ENCODE data around the gene CENPK. TPM values are rescaled to one million over a fixed set of nuclear protein-coding genes. Genes with fewer than 3 reads are reported as not detected.

CENPK gene
- polyA plus RNA-seq, 1 of the 3 experiments (the other 2 are of a cell fraction): 5.4 TPM

DNA sequence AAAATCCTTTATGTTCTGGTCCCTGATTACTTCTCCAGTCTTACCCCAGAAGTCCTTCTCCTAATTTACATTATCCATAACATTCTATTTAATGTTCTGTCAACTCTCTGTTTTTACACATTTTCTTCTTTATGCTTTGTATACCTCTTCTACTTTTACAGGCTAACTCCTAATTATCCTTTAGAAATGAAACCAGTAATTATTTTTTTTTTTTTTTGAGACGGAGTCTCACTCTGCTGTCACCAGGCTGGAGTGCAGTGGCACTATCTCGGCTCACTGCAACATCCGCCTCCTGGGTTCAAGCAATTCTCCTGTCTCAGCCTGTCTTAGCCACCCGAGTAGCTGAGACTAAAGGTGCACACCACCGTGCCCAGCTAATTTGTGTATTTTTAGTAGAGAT lies 9.0 kb downstream of the CENPK start (continued):
- TF ChIP-seq, protein P1, sequence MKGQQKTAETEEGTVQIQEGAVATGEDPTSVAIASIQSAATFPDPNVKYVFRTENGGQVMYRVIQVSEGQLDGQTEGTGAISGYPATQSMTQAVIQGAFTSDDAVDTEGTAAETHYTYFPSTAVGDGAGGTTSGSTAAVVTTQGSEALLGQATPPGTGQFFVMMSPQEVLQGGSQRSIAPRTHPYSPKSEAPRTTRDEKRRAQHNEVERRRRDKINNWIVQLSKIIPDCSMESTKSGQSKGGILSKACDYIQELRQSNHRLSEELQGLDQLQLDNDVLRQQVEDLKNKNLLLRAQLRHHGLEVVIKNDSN (IDR thresholded peaks at IDR 0.05; ENCODE audit: borderline replicate concordance, low read depth): no peak
- no peak for TF ChIP-seq TEAD4 (IDR thresholded peaks at IDR 0.05; ENCODE audit: borderline replicate concordance, insufficient read depth)
- TF ChIP-seq RXRA (IDR thresholded peaks at IDR 0.05; ENCODE audit: borderline replicate concordance, low read depth): no peak
- no peak for TF ChIP-seq EP300 (IDR thresholded peaks at IDR 0.05; ENCODE audit: borderline replicate concordance in 1 of 2, low read depth in 1 of 2, low read length in 1 of 2)

DNA sequence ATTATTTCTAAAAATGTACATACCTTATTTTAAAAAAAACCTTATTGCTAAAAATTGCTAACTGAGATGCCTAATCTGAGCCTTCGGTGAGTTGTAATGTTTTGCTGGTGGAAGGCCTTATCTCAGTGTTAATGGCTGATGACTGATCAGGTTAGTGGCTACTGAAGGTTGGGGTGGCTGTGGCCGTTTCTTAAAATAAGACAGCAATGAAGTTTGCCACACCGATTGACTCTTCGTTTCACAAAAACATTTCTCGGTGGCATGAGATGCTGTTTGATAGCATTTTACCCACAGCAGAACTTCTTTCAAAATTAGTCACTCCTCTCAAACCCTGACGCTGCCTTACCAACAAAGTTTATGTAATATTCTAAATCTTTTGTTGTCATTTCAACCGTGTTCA lies 14.7 kb downstream of the CENPK start:
- CTCF ChIA-PET: no interaction called here
- TF ChIP-seq, protein P2, sequence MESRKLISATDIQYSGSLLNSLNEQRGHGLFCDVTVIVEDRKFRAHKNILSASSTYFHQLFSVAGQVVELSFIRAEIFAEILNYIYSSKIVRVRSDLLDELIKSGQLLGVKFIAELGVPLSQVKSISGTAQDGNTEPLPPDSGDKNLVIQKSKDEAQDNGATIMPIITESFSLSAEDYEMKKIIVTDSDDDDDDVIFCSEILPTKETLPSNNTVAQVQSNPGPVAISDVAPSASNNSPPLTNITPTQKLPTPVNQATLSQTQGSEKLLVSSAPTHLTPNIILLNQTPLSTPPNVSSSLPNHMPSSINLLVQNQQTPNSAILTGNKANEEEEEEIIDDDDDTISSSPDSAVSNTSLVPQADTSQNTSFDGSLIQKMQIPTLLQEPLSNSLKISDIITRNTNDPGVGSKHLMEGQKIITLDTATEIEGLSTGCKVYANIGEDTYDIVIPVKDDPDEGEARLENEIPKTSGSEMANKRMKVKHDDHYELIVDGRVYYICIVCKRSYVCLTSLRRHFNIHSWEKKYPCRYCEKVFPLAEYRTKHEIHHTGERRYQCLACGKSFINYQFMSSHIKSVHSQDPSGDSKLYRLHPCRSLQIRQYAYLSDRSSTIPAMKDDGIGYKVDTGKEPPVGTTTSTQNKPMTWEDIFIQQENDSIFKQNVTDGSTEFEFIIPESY (IDR thresholded peaks at IDR 0.05; ENCODE audit: borderline replicate concordance, low read depth): no peak
- no peak for TF ChIP-seq MEF2A (IDR thresholded peaks at IDR 0.05; ENCODE audit: borderline replicate concordance, low read depth)
- no peak for TF ChIP-seq RAD21 (IDR thresholded peaks at IDR 0.05; ENCODE audit: low read length)
- TF ChIP-seq EP300 (IDR thresholded peaks at IDR 0.05; ENCODE audit: borderline replicate concordance in 1 of 2, low read depth in 1 of 2, low read length in 1 of 2): no peak
- TF ChIP-seq ELF1 (IDR thresholded peaks at IDR 0.05): no peak
- no peak for TF ChIP-seq TCF12 (IDR thresholded peaks at IDR 0.05)
- TF ChIP-seq, protein P3, sequence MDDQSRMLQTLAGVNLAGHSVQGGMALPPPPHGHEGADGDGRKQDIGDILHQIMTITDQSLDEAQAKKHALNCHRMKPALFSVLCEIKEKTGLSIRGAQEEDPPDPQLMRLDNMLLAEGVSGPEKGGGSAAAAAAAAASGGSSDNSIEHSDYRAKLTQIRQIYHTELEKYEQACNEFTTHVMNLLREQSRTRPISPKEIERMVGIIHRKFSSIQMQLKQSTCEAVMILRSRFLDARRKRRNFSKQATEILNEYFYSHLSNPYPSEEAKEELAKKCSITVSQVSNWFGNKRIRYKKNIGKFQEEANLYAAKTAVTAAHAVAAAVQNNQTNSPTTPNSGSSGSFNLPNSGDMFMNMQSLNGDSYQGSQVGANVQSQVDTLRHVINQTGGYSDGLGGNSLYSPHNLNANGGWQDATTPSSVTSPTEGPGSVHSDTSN (IDR thresholded peaks at IDR 0.05): no peak
- TF ChIP-seq YY1 (IDR thresholded peaks at IDR 0.05; ENCODE audit: low read depth): no peak
- TF ChIP-seq MXI1 (IDR thresholded peaks at IDR 0.05; ENCODE audit: low read depth, low read length): no peak
- TF ChIP-seq, protein P4, sequence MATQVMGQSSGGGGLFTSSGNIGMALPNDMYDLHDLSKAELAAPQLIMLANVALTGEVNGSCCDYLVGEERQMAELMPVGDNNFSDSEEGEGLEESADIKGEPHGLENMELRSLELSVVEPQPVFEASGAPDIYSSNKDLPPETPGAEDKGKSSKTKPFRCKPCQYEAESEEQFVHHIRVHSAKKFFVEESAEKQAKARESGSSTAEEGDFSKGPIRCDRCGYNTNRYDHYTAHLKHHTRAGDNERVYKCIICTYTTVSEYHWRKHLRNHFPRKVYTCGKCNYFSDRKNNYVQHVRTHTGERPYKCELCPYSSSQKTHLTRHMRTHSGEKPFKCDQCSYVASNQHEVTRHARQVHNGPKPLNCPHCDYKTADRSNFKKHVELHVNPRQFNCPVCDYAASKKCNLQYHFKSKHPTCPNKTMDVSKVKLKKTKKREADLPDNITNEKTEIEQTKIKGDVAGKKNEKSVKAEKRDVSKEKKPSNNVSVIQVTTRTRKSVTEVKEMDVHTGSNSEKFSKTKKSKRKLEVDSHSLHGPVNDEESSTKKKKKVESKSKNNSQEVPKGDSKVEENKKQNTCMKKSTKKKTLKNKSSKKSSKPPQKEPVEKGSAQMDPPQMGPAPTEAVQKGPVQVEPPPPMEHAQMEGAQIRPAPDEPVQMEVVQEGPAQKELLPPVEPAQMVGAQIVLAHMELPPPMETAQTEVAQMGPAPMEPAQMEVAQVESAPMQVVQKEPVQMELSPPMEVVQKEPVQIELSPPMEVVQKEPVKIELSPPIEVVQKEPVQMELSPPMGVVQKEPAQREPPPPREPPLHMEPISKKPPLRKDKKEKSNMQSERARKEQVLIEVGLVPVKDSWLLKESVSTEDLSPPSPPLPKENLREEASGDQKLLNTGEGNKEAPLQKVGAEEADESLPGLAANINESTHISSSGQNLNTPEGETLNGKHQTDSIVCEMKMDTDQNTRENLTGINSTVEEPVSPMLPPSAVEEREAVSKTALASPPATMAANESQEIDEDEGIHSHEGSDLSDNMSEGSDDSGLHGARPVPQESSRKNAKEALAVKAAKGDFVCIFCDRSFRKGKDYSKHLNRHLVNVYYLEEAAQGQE (IDR thresholded peaks at IDR 0.05; ENCODE audit: low read depth, low read length): no peak
- no peak for TF ChIP-seq RFX5 (IDR thresholded peaks at IDR 0.05; ENCODE audit: low read length)
- TF ChIP-seq, protein P1 (IDR thresholded peaks at IDR 0.05; ENCODE audit: borderline replicate concordance, low read depth): no peak
- TF ChIP-seq, protein P5, sequence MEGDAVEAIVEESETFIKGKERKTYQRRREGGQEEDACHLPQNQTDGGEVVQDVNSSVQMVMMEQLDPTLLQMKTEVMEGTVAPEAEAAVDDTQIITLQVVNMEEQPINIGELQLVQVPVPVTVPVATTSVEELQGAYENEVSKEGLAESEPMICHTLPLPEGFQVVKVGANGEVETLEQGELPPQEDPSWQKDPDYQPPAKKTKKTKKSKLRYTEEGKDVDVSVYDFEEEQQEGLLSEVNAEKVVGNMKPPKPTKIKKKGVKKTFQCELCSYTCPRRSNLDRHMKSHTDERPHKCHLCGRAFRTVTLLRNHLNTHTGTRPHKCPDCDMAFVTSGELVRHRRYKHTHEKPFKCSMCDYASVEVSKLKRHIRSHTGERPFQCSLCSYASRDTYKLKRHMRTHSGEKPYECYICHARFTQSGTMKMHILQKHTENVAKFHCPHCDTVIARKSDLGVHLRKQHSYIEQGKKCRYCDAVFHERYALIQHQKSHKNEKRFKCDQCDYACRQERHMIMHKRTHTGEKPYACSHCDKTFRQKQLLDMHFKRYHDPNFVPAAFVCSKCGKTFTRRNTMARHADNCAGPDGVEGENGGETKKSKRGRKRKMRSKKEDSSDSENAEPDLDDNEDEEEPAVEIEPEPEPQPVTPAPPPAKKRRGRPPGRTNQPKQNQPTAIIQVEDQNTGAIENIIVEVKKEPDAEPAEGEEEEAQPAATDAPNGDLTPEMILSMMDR (IDR thresholded peaks at IDR 0.05): no peak
- no peak for TF ChIP-seq JUND (IDR thresholded peaks at IDR 0.05)
- TF ChIP-seq SIN3A (IDR thresholded peaks at IDR 0.05; ENCODE audit: borderline replicate concordance, low read depth, low read length): no peak
- WGBS (ENCODE audit: low lambda C conversion rate): 94% methylated on average over 7 of the region's 7 CpGs

More for the DNA sequence above, 14.7 kb downstream of the CENPK start:
- Histone ChIP-seq H3K4me2 (no peak overlapping the region), H3K4me3 (ENCODE audit: low read depth in 2 of 2, low read length in 1 of 2) (no peak overlapping the region), H3F3A (replicated peaks; ENCODE audit: insufficient read depth) (no peaks in the 10 kb centered on the region), H3K9me2 (no peaks in the 10 kb centered on the region), H3K9ac (no peak overlapping the region), H3K27ac (ENCODE audit: low read depth in 2 of 2, low read length in 1 of 2) (no peak overlapping the region), H3K79me2 (ENCODE audit: insufficient read depth) (peaks cover 2% of the 10 kb centered on the region), H3K27me3 (ENCODE audit: insufficient read depth) (no peaks in the 10 kb centered on the region), H3K4me1 (ENCODE audit: control insufficient read depth in 1 of 2, insufficient read depth in 2 of 2, low read depth in 1 of 2, low read length in 1 of 2) (no peaks in the 10 kb centered on the region), H4K20me1 (ENCODE audit: insufficient read depth) (no peaks in the 10 kb centered on the region), H3K36me3 (replicated peaks in 1 of 2; ENCODE audit: control insufficient read depth in 1 of 2, insufficient read depth in 2 of 2, low read length in 1 of 2) (peaks cover 6 to 44% of the 10 kb centered on the region in 2 experiments), H3K9me3 (no peaks in the 10 kb centered on the region), H2AFZ (ENCODE audit: low read depth) (no peak overlapping the region)
- no peak for DNase-seq
- POLR2A ChIA-PET: no interaction called here

Measured in SK-N-SH (cell line).